ENCODE measurements around the gene ZNF766.

DNA sequence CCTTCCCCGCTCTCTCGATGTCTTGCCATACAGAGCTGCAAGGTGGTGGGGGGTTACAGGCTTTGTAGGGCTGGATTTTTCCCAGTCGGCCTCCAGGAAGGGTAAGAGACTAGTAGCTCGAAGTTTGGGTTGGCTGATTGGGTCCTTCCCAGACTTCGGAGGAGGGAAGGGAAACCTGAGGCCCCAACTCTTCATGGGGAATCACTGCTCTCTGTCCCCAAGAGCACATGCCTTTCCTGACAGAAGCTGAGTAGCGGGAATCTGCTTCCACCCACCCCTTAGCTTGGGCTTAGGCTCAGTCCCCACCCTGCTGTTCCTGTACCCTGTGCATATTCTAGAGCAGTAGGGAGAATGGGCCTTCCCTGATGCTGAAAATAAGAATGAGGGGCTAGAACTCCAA is 39.9 kb upstream of the ZNF766 start:
- TF ChIP-seq EZH2 (IDR thresholded peaks at IDR 0.05; ENCODE audit: insufficient read depth, poor library complexity, severe bottlenecking) (no peak), EZH2phosphoT487 (IDR thresholded peaks at IDR 0.05; ENCODE audit: insufficient read depth, low read depth) (no peak)

Data from GM23248 (cell line).